ENCODE results near the gene LGALS9.
"Not testable (repeated sequence)": the region's sequence is repeated elsewhere in the genome, so short reads cannot be mapped to it uniquely, and the experiment has no call there.

LGALS9 gene

GRCh38 chr17:27631897-27632725 is 1.1 kb downstream of the LGALS9 start:
- DNase-seq: no peak

DNA sequence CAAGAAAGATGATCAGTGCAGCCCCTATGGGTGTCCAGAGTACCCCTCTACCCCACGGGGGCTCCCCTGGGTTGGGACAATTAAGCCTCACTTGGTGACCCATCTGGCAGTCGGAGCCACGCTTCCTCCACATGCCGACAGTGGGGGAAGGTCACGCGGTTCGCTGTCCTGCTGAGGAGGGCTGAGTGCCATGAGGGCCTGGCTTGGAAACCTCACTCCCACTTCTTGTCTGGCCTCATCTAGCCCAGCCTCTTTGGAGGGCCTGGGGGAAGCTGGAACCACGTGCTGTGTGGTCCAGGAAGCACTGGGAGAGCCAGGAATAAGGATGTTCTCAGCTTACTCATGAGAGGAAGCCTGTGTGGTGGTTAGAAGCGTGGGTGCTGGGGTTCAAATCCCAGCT is 1.8 kb downstream of the LGALS9 start:
- not testable (repeated sequence) for DNase-seq

- no peak for DNase-seq
Observed at GRCh38 chr17:27633312-27634025, 2.5 kb downstream of the LGALS9 start.

DNA sequence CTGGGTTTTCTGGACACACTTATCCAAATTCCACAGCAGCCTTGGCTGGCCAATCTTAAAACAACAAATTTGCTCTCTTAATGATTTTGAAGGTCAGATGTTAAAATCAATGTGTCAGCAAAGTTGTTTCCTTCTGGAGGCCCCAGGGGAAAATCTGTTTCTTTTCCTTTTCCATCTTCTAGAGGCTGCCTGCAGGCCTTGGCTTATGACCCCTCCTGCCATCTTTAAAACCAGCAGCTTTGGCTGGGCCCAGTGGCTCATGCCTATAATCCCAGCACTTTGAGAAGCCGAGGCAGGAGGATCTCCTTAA is 3.0 kb downstream of the LGALS9 start:
- DNase-seq: no peak

GRCh38 chr17:27634776-27635175 is 3.8 kb downstream of the LGALS9 start:
- no peak for DNase-seq

- DNase-seq: no peak
Observed at GRCh38 chr17:27635275-27635823, 4.4 kb downstream of the LGALS9 start.

DNA sequence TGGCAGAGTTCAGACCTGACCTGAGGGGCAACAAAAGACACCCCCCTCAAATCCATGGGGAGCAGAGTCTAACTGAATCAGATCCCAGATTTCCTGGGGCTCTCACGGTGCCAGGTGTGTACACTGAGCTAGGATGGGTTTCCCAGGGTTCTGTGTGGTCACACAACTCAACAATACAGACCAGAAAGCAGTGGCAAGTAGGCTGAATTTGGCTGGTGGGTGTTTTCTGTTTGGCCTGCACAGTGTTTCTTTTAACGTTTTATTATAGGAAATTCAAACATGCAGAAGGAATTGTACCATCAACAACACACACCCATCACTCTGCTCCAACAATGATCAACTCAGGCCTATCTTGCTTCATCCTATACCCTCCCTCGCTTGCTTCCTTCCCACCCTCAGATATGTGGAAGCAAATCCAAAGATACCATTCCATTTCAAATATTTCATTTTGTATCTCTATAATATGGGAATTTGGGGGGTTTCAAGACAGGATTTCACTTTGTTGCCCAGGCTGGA is 5.1 kb downstream of the LGALS9 start:
- not testable (repeated sequence) for DNase-seq

DNA sequence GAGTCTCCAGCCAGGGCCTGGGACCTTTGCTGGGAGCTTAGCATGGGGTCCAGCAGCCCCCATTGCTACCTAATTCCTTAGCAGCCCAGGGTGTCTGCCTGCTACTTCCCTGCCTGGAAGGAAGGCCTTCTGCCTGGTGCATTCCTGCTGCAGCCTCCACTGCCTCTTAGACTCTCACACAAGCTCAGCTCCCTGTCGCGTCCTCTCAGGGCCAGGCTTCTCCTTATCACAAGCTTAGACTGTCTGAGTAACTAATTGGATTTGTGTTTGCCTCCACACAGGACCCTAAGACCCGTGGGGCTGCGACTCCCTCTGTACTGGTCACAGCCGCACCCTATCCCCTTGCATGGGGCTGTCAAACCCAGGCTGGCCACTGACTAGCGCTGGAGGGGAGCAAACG is 6.8 kb downstream of the LGALS9 start:
- not testable (repeated sequence) for DNase-seq

- DNase-seq: not testable (repeated sequence)
Observed at GRCh38 chr17:27638415-27638914, 7.5 kb downstream of the LGALS9 start.

DNA sequence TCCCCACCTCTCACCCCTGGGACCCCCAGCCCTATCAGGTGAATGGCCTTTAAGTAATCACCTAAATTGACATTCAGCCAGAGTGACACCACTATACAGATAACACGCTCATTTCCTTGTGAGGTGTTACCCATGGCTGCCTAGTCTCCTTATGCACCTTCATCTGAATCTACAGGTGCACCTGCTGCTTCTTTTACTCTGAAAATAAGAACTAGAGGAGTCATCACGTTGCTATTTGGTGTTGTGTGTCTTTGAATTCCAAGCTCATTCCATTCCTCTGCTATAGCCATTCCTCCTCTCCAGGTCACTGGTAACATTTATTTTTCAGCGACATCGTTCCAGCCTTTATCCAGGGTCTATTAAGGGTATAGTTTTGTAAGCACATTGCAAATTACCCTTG is 9.8 kb downstream of the LGALS9 start:
- no peak for DNase-seq

- DNase-seq: no peak
Observed at GRCh38 chr17:27644586-27644985, 13.6 kb downstream of the LGALS9 start.

- DNase-seq: not testable (repeated sequence)
Observed at GRCh38 chr17:27645621-27646020, 14.6 kb downstream of the LGALS9 start.

DNA sequence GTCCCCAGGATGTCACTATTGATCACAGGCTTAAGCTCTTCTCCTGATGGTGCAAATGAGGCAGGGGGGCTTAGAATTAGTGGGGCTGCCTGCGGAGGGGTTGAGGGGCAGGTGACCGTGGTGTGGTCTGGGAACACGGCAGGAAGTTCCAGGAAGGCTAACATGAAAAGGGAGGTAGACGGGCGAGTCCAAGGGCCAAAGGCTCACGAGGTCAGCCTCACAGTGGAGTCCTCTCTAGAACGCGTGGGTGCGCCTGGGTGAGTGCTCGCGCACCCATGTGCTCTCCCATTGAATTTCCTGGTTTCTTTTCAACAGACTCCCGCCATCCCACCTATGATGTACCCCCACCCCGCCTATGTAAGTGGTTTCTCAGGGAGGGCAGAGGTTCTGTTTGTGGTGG is 15.2 kb downstream of the LGALS9 start:
- DNase-seq: no peak

DNA sequence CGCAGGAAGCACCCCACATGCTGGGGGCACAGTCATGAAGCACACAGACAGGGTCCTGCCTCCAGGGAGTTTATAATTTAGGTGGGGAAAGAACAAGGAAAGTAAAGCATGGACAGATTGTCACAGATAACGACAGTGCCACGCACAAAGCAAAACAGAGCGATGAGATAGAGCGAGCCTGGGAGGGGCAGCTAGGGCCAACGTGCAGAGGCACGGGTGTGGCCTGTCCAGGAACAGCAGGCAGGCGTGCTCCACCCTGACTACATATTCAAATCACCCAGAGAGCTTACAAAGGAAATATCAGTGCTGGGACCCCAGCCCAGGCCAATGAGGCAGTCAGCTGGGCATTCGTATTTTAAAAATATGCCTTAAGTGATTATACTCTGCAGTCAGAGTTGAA is 16.8 kb downstream of the LGALS9 start:
- DNase-seq: no peak

DNA sequence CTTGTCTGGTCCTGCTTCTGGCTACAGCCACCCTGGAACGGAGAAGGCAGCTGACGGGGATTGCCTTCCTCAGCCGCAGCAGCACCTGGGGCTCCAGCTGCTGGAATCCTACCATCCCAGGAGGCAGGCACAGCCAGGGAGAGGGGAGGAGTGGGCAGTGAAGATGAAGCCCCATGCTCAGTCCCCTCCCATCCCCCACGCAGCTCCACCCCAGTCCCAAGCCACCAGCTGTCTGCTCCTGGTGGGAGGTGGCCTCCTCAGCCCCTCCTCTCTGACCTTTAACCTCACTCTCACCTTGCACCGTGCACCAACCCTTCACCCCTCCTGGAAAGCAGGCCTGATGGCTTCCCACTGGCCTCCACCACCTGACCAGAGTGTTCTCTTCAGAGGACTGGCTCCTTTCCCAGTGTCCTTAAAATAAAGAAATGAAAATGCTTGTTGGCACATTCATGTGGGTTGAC is 18.2 kb downstream of the LGALS9 start:
- not testable (repeated sequence) for DNase-seq

DNA sequence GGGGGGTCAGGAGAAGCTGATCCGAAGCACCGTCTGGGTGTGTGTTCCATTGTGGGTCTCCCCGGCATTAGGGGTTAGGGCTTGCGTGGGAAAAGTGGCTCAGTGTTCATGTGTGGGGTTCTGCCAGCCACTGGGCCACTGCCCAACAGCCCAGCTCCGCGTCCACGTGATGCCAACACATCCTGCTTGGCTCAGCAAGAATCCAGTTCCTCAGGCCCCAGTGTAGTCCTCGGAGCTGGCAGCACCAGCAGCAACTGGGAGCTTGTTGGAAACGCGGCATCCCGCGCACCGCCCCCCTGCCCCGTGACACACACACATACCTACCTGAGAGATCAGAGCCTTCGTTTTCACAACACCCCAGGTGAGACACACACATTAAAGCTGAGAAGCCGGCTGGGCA is 18.9 kb downstream of the LGALS9 start:
- DNase-seq: no peak

DNA sequence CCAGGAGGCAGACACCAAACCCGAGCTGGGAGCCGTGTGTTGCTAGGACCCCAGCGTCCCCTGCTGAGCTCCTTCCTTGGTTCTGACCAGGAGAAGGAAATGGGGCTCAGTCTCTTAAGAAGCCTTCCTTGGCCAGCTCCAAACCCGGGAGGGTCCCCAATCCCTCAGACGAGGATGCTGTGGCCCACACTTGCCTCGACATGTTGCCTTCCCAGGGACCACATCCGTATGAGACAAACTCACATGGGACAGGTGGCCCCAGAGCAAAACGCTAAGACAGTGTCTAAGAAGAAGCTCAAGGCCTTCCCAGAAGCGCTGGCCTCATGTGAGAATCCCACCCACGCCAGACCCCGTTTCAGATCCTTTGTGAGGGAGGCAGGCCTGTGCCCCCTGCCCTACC is 19.8 kb downstream of the LGALS9 start:
- DNase-seq: no peak

- DNase-seq: peak; percentile 19 to 57 (median 34)
Observed at GRCh38 chr17:27651411-27652345, 20.7 kb downstream of the LGALS9 start.

- DNase-seq: not testable (repeated sequence)
Observed at GRCh38 chr17:27653449-27653971, 22.5 kb downstream of the LGALS9 start.

DNA sequence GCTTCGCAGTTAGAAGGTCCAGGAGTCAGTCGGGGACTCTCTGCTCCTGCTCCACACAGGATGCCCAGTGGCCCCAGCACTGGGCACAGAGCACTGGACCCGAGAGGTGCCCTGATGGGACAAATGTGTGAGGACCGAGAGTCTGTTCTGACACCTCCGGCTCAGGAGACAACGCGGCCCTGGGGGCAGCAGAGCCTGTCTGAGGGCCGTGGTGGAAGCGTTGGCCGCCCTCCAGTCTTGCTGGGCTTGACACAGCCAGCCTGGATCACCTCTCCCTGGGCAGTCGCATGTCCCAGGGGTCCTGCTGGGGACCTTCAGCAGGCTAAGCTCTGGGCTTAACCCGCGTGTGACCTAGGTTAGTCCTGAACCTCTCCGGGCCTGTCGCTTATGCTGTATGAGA is 23.1 kb downstream of the LGALS9 start:
- DNase-seq: no peak

- peak; percentile 24 to 54 (median 35) for DNase-seq
Observed at GRCh38 chr17:27654654-27655524, 23.9 kb downstream of the LGALS9 start.
